T-cell (primary cell): ENCODE data around the gene MELK. TPM values are rescaled to one million over a fixed set of nuclear protein-coding genes. Genes with fewer than 3 reads are reported as not detected.

Experiments used
- ATAC-seq, 4 experiments: fragments of 200-7000 bp in 3 of 4; fragments of 150-1000 bp in 1 of 4; cut with Tn5 transposase; replicated peaks in 1 of 4; 1 replicate in 3 of 4; 2 replicates in 1 of 4; pipeline ENCODE4 v1.10.0; 2021; ENCODE audit warnings: moderate library complexity in 3 of 4, mild to moderate bottlenecking in 2 of 4, moderate number of reproducible peaks in 1 of 4
- CTCF ChIA-PET, 2 donors: fragments of 300-600 bp; sonication (Branson Sonifier 250); formaldehyde crosslinking; loops; one replicate each; lab custom pipeline; 2022; ENCODE audit warnings: antibody characterized with exemption in 2 of 2; lab: Charles Lee
- POLR2A ChIA-PET, 2 donors: fragments of 300-600 bp; sonication (Branson Sonifier 250); formaldehyde crosslinking; loops; one replicate each; lab custom pipeline; 2022; ENCODE audit warnings: antibody characterized with exemption in 2 of 2; lab: Charles Lee
- DNase-seq, 35 experiments: peaks; one replicate each; pipeline versions ENCODE4 v3.0.0 to v3.0.0-alpha.2; 2013 to 2023
- H3K27ac ChIP-seq: one replicate; pipeline ENCODE4 v1.5.1; 2013; ENCODE audit warnings: low read length
- H3K27me3 ChIP-seq, 2 experiments: replicated peaks in 1 of 2; 1 replicate in 1 of 2; 2 replicates in 1 of 2; pipeline versions ENCODE4 v1.6.1 to v1.7.0; 2013; ENCODE audit warnings: low read length in 1 of 2, mixed read lengths in 1 of 2; ENCODE audit not compliant: control insufficient read depth in 2 of 2, insufficient read depth in 2 of 2; ENCODE audit errors: extremely low read depth in 1 of 2
- H3K36me3 ChIP-seq, 2 donors: 1 replicate in 1 of 2; 2 replicates in 1 of 2; pipeline versions ENCODE4 v1.6.1 to v1.7.0; 2013; ENCODE audit warnings: low read length in 1 of 2; ENCODE audit not compliant: control insufficient read depth in 2 of 2, insufficient read depth in 1 of 2; ENCODE audit errors: extremely low read depth in 1 of 2
- H3K4me1 ChIP-seq, 2 experiments: 1 replicate in 1 of 2; 2 replicates in 1 of 2; pipeline versions ENCODE4 v1.6.1 to v1.7.0; 2013; ENCODE audit warnings: low read length in 2 of 2, mixed read lengths in 1 of 2; ENCODE audit not compliant: insufficient read depth in 2 of 2, control insufficient read depth in 1 of 2; ENCODE audit errors: extremely low read depth in 1 of 2
- H3K4me3 ChIP-seq, 2 donors: 1 replicate in 1 of 2; 2 replicates in 1 of 2; pipeline versions ENCODE4 v1.5.1 to v1.7.0; 2013; ENCODE audit warnings: mild to moderate bottlenecking in 2 of 2, low read length in 1 of 2, moderate library complexity in 1 of 2; ENCODE audit not compliant: control insufficient read depth in 1 of 2; ENCODE audit errors: extremely low read depth in 1 of 2
- H3K9me3 ChIP-seq: 2 replicates; pipeline ENCODE4 v1.7.0; 2013
- H3K27ac Mint-ChIP-seq, 2 donors: one replicate each; pipeline ENCODE4 v1.8.0; 2020 to 2021; ENCODE audit warnings: mild to moderate bottlenecking in 2 of 2, mixed read lengths in 2 of 2
- H3K27me3 Mint-ChIP-seq, 2 donors: one replicate each; pipeline ENCODE4 v1.8.0; 2021 to 2022; ENCODE audit warnings: mixed read lengths in 2 of 2
- H3K36me3 Mint-ChIP-seq: one replicate; pipeline ENCODE4 v1.8.0; 2021; ENCODE audit warnings: mixed read lengths
- H3K4me1 Mint-ChIP-seq, 3 donors: one replicate each; pipeline ENCODE4 v1.8.0; 2020 to 2022; ENCODE audit warnings: mixed read lengths in 3 of 3, mild to moderate bottlenecking in 1 of 3
- H3K4me3 Mint-ChIP-seq, 3 donors: one replicate each; pipeline ENCODE4 v1.8.0; 2020 to 2022; ENCODE audit warnings: mild to moderate bottlenecking in 3 of 3, mixed read lengths in 3 of 3, moderate library complexity in 3 of 3
- H3K9me3 Mint-ChIP-seq, 3 donors: one replicate each; pipeline ENCODE4 v1.8.0; 2020 to 2022; ENCODE audit warnings: mixed read lengths in 3 of 3
- WGBS: methylation state at CpG from one replicate; pipeline ENCODE4 v1.1.5; 2013; ENCODE audit warnings: missing lambda C conversion rate; ENCODE audit not compliant: insufficient coverage; 5-methylcytosine and 5-hydroxymethylcytosine counted together
- total RNA-seq, 35 experiments: library from RNA in 6 of 35; stranded (reverse) in 6 of 35; fragments of 120-200 nt in 1 of 35; gene quantifications; one replicate each; pipeline versions ENCODE4 v1.2.1 to v1.2.4 and lab custom pipeline; 2013 to 2026

MELK gene
- total RNA-seq, 5 donors from 2014 or later (not counting 1 experiment from before 2014, with no cell fraction given) = 0.44 to 1.3 (median 0.69) TPM

GRCh38 chr9:36640771-36641381 lies 68.2 kb downstream of the MELK start:
- H3K4me1 Mint-ChIP-seq = peaks cover 0 to 3% (median 0%) of the 10 kb centered on the region in 3 donors
- H3K27me3 Mint-ChIP-seq = no peaks in the 10 kb centered on the region
- H3K4me3 Mint-ChIP-seq = no peak overlapping the region
- WGBS = 97% methylated on average over 4 of the region's 6 CpGs
- DNase-seq (no peak), ATAC-seq (no peak)
- Histone ChIP-seq H3K27ac (no peak overlapping the region), H3K4me3 (no peak overlapping the region), H3K27me3 (no peaks in the 10 kb centered on the region), H3K9me3 (no peaks in the 10 kb centered on the region), H3K4me1 (no peaks in the 10 kb centered on the region), H3K36me3 (no peaks in the 10 kb centered on the region)
- H3K27ac Mint-ChIP-seq = no peak overlapping the region
- no peaks in the 10 kb centered on the region for H3K9me3 Mint-ChIP-seq
- POLR2A ChIA-PET = no interaction called here
- H3K36me3 Mint-ChIP-seq = no peaks in the 10 kb centered on the region
- CTCF ChIA-PET = interaction anchor here in 1 of 2 donors (0.7 kb wide), 1 partner anchor 91 kb away, joined by 3 read pairs; no protein-coding TSS in a partner anchor

DNA sequence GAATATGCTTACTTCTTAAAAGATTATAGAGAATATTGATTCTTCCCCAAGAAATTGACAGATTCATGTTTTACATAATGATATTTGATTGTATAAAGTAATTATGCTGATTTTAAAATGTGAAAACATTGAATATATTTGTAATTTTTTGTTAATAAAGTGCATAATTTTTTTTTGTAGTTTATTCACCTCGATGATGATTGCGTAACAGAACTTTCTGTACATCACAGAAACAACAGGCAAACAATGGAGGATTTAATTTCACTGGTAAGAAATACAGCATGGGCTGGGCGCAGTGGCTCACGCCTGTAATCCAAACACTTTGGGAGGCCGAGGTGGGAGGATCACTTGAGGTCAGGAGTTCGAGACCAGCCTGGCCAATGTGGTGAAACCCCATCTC lies 70.1 kb downstream of the MELK start:
- no peaks in the 10 kb centered on the region for H3K4me1 ChIP-seq
- Mint-ChIP-seq H3K27ac (no peak overlapping the region), H3K36me3 (no peaks in the 10 kb centered on the region), H3K4me1 (peaks cover 0 to 3% (median 0%) of the 10 kb centered on the region in 3 donors), H3K9me3 (no peaks in the 10 kb centered on the region), H3K4me3 (no peak overlapping the region), H3K27me3 (no peaks in the 10 kb centered on the region)
- no peak overlapping the region for H3K4me3 ChIP-seq
- ChIA-PET POLR2A (no interaction called here), CTCF (no interaction called here)
- H3K27ac ChIP-seq = no peak overlapping the region
- H3K27me3 ChIP-seq = no peaks in the 10 kb centered on the region
- H3K36me3 ChIP-seq = no peaks in the 10 kb centered on the region
- DNase-seq = no peak
- no peaks in the 10 kb centered on the region for H3K9me3 ChIP-seq
- no peak for ATAC-seq
- WGBS = no CpG with 5 or more reads among the region's 6 CpGs

DNA sequence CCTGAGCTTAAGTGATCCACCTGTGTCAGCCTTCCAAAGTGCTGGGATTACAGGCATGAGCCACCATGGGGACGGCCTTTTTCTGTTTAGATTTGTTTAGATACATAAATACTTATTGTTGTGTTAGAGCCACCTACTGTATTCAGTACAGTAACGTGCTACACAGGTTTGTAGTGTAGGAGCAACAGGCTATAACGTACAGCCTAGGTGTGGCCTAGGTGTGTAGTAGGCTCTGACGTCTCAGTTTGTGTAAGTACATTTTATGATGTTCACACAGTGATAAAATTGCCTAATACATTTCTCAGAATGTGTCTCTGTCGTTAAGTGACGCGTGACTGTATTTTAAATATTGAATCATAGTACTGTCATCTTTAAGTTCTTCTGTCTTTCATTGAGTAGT lies 84.1 kb downstream of the MELK start:
- Mint-ChIP-seq H3K27ac (no peak overlapping the region), H3K4me3 (no peak overlapping the region), H3K9me3 (peaks cover 0 to 7% (median 3%) of the 10 kb centered on the region in 3 donors), H3K27me3 (no peaks in the 10 kb centered on the region), H3K4me1 (no peaks in the 10 kb centered on the region), H3K36me3 (no peaks in the 10 kb centered on the region)
- ChIA-PET CTCF (no interaction called here), POLR2A (no interaction called here)
- DNase-seq (no peak), ATAC-seq (no peak)
- Histone ChIP-seq H3K27ac (no peak overlapping the region), H3K27me3 (no peaks in the 10 kb centered on the region), H3K4me3 (no peak overlapping the region), H3K36me3 (no peaks in the 10 kb centered on the region), H3K4me1 (no peaks in the 10 kb centered on the region), H3K9me3 (no peaks in the 10 kb centered on the region)
- WGBS = no CpG with 5 or more reads among the region's 7 CpGs

DNA sequence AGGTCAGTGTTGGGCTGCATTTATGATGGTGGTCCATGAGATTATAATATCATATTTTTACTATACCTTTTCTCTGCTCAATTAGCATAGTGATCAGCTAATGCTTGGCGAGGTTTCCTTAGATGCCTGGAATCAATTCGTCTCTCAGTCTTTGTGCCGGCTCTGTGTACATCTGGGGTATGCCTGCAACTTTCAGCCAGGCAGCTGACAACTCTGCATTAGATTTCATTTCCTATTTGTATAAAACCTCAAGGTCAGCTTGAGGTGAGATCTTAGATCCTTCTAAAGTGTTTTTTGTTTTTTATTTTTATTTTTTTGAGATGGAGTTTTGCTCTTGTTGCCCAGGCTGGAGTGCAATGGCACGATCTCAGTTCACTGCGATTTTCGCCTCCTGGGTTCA lies 86.8 kb downstream of the MELK start:
- DNase-seq (no peak), ATAC-seq (no peak)
- Histone ChIP-seq H3K36me3 (no peaks in the 10 kb centered on the region), H3K4me3 (no peak overlapping the region), H3K4me1 (no peaks in the 10 kb centered on the region), H3K27ac (no peak overlapping the region), H3K9me3 (no peaks in the 10 kb centered on the region), H3K27me3 (no peaks in the 10 kb centered on the region)
- Mint-ChIP-seq H3K4me3 (no peak overlapping the region), H3K27ac (no peak overlapping the region), H3K36me3 (no peaks in the 10 kb centered on the region), H3K4me1 (no peaks in the 10 kb centered on the region), H3K9me3 (peaks cover 0 to 7% (median 3%) of the 10 kb centered on the region in 3 donors), H3K27me3 (no peaks in the 10 kb centered on the region)
- ChIA-PET POLR2A (no interaction called here), CTCF (interaction anchor here in 1 of 2 donors (0.6 kb wide), 1 partner anchor 750 kb away, joined by 6 read pairs; no protein-coding TSS in a partner anchor)
- 97% methylated on average over 5 of the region's 6 CpGs for WGBS

DNA sequence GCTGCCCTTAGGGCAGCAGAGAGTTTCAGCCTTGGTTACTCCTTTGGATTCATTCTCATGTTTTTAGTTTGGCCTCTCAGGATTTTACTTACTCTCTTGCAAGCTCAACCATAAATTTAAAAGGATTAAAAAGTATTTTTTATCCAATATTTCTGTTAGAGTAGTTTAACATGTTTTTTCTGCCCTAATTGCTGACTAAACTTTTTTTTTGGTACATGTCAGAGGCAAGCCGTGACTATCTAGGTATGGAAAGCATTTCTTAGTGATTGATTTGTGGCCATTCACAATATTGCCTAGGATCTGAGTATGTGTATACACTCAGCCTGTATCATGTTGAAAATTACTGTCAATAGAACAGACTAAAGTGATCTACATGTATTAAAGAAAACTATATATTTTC lies 92.1 kb downstream of the MELK start:
- CTCF ChIA-PET = no interaction called here
- Histone ChIP-seq H3K9me3 (no peaks in the 10 kb centered on the region), H3K36me3 (no peaks in the 10 kb centered on the region), H3K4me3 (no peak overlapping the region), H3K27ac (no peak overlapping the region), H3K4me1 (peaks cover 0 to 3% of the 10 kb centered on the region in 2 experiments), H3K27me3 (no peaks in the 10 kb centered on the region)
- Mint-ChIP-seq H3K9me3 (no peaks in the 10 kb centered on the region), H3K27me3 (no peaks in the 10 kb centered on the region), H3K4me1 (peaks cover 5 to 12% (median 10%) of the 10 kb centered on the region in 3 donors), H3K4me3 (no peak overlapping the region), H3K27ac (no peak overlapping the region), H3K36me3 (no peaks in the 10 kb centered on the region)
- DNase-seq (no peak), ATAC-seq (no peak)
- POLR2A ChIA-PET = interaction anchor here in 1 of 2 donors (0.6 kb wide), 1 partner anchor 12 kb away, joined by 3 read pairs; no protein-coding TSS in a partner anchor
- WGBS = no CpG with 5 or more reads among the region's 1 CpG

DNA sequence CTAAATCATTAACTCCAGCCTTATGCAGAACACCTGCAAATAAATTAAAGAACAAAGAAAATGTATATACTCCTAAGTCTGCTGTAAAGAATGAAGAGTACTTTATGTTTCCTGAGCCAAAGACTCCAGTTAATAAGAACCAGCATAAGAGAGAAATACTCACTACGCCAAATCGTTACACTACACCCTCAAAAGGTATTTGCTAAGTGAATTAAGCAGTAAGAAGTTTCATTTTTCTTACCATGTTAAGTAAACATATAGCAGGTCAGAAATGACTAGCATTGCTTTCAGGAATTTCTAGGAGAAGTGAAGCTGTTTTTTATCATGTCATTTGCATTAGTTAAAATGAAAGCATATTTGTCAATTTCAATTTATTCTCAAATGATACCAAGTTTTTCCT lies 92.7 kb downstream of the MELK start:
- POLR2A ChIA-PET = no interaction called here
- H3K36me3 ChIP-seq = no peaks in the 10 kb centered on the region
- no peak for ATAC-seq

More for the DNA sequence above, 92.7 kb downstream of the MELK start:
- no peaks in the 10 kb centered on the region for H3K9me3 ChIP-seq
- CTCF ChIA-PET = no interaction called here
- peaks cover 0 to 3% of the 10 kb centered on the region in 2 experiments for H3K4me1 ChIP-seq
- no peak overlapping the region for H3K4me3 ChIP-seq
- H3K36me3 Mint-ChIP-seq = no peaks in the 10 kb centered on the region
- no peak overlapping the region for H3K4me3 Mint-ChIP-seq
- no peaks in the 10 kb centered on the region for H3K27me3 ChIP-seq
- no peak for DNase-seq
- no peak overlapping the region for H3K27ac Mint-ChIP-seq
- no CpG with 5 or more reads among the region's 2 CpGs for WGBS
- H3K27me3 Mint-ChIP-seq = no peaks in the 10 kb centered on the region
- peaks cover 5 to 12% (median 10%) of the 10 kb centered on the region in 3 donors for H3K4me1 Mint-ChIP-seq
- no peak overlapping the region for H3K27ac ChIP-seq
- no peaks in the 10 kb centered on the region for H3K9me3 Mint-ChIP-seq
